ENCODE measurements around the gene CUTA. TPM values are rescaled to one million over a fixed set of nuclear protein-coding genes. Genes with fewer than 3 reads are reported as not detected.

The CUTA gene
- total and polyA plus RNA-seq, 7 donors: 102 to 193 (median 136) TPM

GRCh38 chr6:33397541-33397940 is 20.4 kb downstream of the CUTA start:
- no peak overlapping the region for H3K27ac ChIP-seq
- no peaks in the 10 kb centered on the region for H3K36me3 ChIP-seq
- no peaks in the 10 kb centered on the region for H3K9me3 ChIP-seq
- no peaks in the 10 kb centered on the region for H3K4me1 ChIP-seq
- intact Hi-C loops (cut with DNase I): loop anchor here (10.0 kb wide), 1 partner anchor 177 kb away; no protein-coding TSS in a partner anchor
- DNase-seq: no peak
- no peaks in the 10 kb centered on the region for H3K27me3 ChIP-seq
- no peak for TF ChIP-seq POLR2A (IDR thresholded peaks at IDR 0.05)
- TF ChIP-seq POLR2AphosphoS5 (IDR thresholded peaks at IDR 0.05): no peak
- no peak for TF ChIP-seq EP300 (IDR thresholded peaks at IDR 0.05)
- no peak for TF ChIP-seq CTCF (IDR thresholded peaks at IDR 0.05)
- H3K4me3 ChIP-seq: no peak overlapping the region
- 85 to 90% methylated on average over 1 of the region's 1 CpG for WGBS, 2 donors

GRCh38 chr6:33392979-33393378 is 24.9 kb downstream of the CUTA start:
- H3K27me3 ChIP-seq: no peaks in the 10 kb centered on the region
- H3K27ac ChIP-seq: no peak overlapping the region
- H3K4me3 ChIP-seq: no peak overlapping the region
- peaks cover 0 to 14% (median 12%) of the 10 kb centered on the region in 4 donors for H3K4me1 ChIP-seq
- 41 to 70% methylated on average over 3 of the region's 3 CpGs for WGBS, 2 donors
- TF ChIP-seq CTCF (IDR thresholded peaks at IDR 0.05) (no peak), EP300 (IDR thresholded peaks at IDR 0.05) (no peak), POLR2AphosphoS5 (IDR thresholded peaks at IDR 0.05) (no peak), POLR2A (IDR thresholded peaks at IDR 0.05) (no peak)
- no peaks in the 10 kb centered on the region for H3K36me3 ChIP-seq
- no peak for DNase-seq
- intact Hi-C loops (cut with DNase I): loop anchor here (2.0 to 10.0 kb wide), 3 partner anchors 16 to 182 kb away; partner anchors contain the start of genes RPS18 and VPS52
- H3K9me3 ChIP-seq: no peaks in the 10 kb centered on the region

GRCh38 chr6:33392595-33392948 is 25.3 kb downstream of the CUTA start:
- Histone ChIP-seq H3K27ac (peak overlapping the region in 1 of 4 donors; percentile 95), H3K4me3 (peak overlapping the region in 1 of 4 donors; percentile 54)
- 17 to 40% methylated on average over 5 of the region's 5 CpGs for WGBS, 2 donors

GRCh38 chr6:33391922-33392594 is 25.8 kb downstream of the CUTA start:
- Histone ChIP-seq H3K36me3 (no peaks in the 10 kb centered on the region), H3K27ac (peak overlapping the region; percentile 86 to 95 (median 92)), H3K9me3 (no peaks in the 10 kb centered on the region), H3K4me1 (peaks cover 0 to 14% (median 12%) of the 10 kb centered on the region in 4 donors), H3K27me3 (no peaks in the 10 kb centered on the region), H3K4me3 (peak overlapping the region; percentile 30 to 56 (median 50))
- intact Hi-C loops (cut with DNase I): loop anchor here (1.0 to 10.0 kb wide), 5 partner anchors 17 to 183 kb away; partner anchors contain the start of genes RPS18, VPS52 and ZBTB9
- DNase-seq: no peak
- no peak for TF ChIP-seq EP300 (IDR thresholded peaks at IDR 0.05)
- no peak for TF ChIP-seq POLR2A (IDR thresholded peaks at IDR 0.05)
- WGBS, 2 donors: 0 to 1% methylated on average over 31 of the region's 31 CpGs

More at GRCh38 chr6:33392595-33392948, 25.3 kb downstream of the CUTA start:
- DNase-seq: no peak
- TF ChIP-seq POLR2A (IDR thresholded peaks at IDR 0.05) (no peak), POLR2AphosphoS5 (IDR thresholded peaks at IDR 0.05) (no peak), CTCF (IDR thresholded peaks at IDR 0.05) (no peak), EP300 (IDR thresholded peaks at IDR 0.05) (no peak)
- H3K36me3 ChIP-seq: no peaks in the 10 kb centered on the region
- H3K4me1 ChIP-seq: peaks cover 0 to 14% (median 12%) of the 10 kb centered on the region in 4 donors
- intact Hi-C loops (cut with DNase I): loop anchor here (2.0 to 10.0 kb wide), 3 partner anchors 16 to 182 kb away; partner anchors contain the start of genes RPS18 and VPS52
- no peaks in the 10 kb centered on the region for H3K27me3 ChIP-seq
- no peaks in the 10 kb centered on the region for H3K9me3 ChIP-seq

- DNase-seq: peak; percentile 100
- H3K4me1 ChIP-seq: peaks cover 0 to 14% (median 12%) of the 10 kb centered on the region in 4 donors
- H3K9me3 ChIP-seq: no peaks in the 10 kb centered on the region
- H3K27me3 ChIP-seq: no peaks in the 10 kb centered on the region
- WGBS, 2 donors: 0% methylated on average over 67 of the region's 67 CpGs
- peak; percentile 92 to 99 (median 96) for TF ChIP-seq CTCF (IDR thresholded peaks at IDR 0.05)
- no peak for TF ChIP-seq POLR2A (IDR thresholded peaks at IDR 0.05)
- TF ChIP-seq POLR2AphosphoS5 (IDR thresholded peaks at IDR 0.05): peak; percentile 33 to 88 (median 46)
- peak in 2 of 4 donors; percentile 49 to 96 for TF ChIP-seq EP300 (IDR thresholded peaks at IDR 0.05)
- peak within 1 kb of the TSS; percentile 86 to 95 (median 92) for H3K27ac ChIP-seq
- H3K36me3 ChIP-seq: no peaks in the 10 kb centered on the region
- intact Hi-C loops (cut with DNase I): loop anchor here (1.0 to 10.0 kb wide), 4 partner anchors 35 to 183 kb away; partner anchors contain the start of genes RPS18, VPS52 and ZBTB9
- H3K4me3 ChIP-seq: peak within 1 kb of the TSS; percentile 30 to 56 (median 50)
Observed at GRCh38 chr6:33391278-33391921, 26.5 kb downstream of the CUTA start, which contains the start of gene KIFC1. KIFC1 (plus strand) TSS chr6:33391823; CDS start chr6:33391986, 163 bp downstream.
